A549 (cell line): ENCODE data around the gene OLIG3.

ENCODE experiments used
- NR3C1 ChIP-seq: fragments of >200 bp; sonication (Bioruptor Twin); formaldehyde crosslinking; IDR thresholded peaks from 3 replicates; pipeline ENCODE4 v1.6.1; 2017
- POLR2A ChIP-seq: IDR thresholded peaks from 2 replicates; pipeline ENCODE4 v1.6.1; 2012; ENCODE audit warnings: mild to moderate bottlenecking, low read length

- TF ChIP-seq NR3C1 (no peak), POLR2A (no peak)
Measured at GRCh38 chr6:137530404-137530803, 36.2 kb upstream of the OLIG3 start.
